Choroid plexus epithelial cell (primary cell): ENCODE results near the gene IQCH.

ENCODE experiments used
- DNase-seq: peaks from one replicate; pipeline ENCODE4 v3.0.0-alpha.2; 2010; ENCODE audit warnings: low read depth
- H3K4me3 ChIP-seq: 2 replicates; pipeline ENCODE4 v1.5.1; 2011; ENCODE audit warnings: low read depth, mild to moderate bottlenecking, control low read depth, low read length, moderate library complexity
- TF ChIP-seq, protein P1 (sequence below): conservative IDR thresholded peaks from 2 replicates; pipeline ENCODE4 v1.5.1; 2011; ENCODE audit warnings: low read depth, mild to moderate bottlenecking, control low read depth, inconsistent platforms, low read length, moderate library complexity

Gene IQCH

DNA sequence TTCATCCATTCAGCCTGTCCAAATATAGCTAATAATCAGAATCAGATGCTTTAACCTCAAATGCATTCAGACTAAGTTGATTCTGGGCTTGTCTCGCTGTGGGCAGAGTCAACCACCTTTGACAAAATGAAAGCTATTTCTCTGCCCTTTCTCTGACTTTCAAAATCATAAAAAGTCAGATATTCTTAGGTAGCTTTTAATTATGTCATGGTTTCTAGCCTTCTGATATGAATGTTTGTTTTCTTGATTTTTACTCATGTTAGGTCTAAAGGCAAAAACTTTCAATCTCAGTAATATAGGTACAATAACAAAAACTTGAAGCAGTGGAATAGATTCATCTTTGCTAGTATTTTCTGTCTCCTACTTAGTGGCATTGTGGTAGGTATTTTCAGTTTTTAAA is 241.0 kb downstream of the IQCH start:
- no peak overlapping the region for H3K4me3 ChIP-seq
- TF ChIP-seq, protein P1, sequence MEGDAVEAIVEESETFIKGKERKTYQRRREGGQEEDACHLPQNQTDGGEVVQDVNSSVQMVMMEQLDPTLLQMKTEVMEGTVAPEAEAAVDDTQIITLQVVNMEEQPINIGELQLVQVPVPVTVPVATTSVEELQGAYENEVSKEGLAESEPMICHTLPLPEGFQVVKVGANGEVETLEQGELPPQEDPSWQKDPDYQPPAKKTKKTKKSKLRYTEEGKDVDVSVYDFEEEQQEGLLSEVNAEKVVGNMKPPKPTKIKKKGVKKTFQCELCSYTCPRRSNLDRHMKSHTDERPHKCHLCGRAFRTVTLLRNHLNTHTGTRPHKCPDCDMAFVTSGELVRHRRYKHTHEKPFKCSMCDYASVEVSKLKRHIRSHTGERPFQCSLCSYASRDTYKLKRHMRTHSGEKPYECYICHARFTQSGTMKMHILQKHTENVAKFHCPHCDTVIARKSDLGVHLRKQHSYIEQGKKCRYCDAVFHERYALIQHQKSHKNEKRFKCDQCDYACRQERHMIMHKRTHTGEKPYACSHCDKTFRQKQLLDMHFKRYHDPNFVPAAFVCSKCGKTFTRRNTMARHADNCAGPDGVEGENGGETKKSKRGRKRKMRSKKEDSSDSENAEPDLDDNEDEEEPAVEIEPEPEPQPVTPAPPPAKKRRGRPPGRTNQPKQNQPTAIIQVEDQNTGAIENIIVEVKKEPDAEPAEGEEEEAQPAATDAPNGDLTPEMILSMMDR, result no peak
- DNase-seq, result no peak

DNA sequence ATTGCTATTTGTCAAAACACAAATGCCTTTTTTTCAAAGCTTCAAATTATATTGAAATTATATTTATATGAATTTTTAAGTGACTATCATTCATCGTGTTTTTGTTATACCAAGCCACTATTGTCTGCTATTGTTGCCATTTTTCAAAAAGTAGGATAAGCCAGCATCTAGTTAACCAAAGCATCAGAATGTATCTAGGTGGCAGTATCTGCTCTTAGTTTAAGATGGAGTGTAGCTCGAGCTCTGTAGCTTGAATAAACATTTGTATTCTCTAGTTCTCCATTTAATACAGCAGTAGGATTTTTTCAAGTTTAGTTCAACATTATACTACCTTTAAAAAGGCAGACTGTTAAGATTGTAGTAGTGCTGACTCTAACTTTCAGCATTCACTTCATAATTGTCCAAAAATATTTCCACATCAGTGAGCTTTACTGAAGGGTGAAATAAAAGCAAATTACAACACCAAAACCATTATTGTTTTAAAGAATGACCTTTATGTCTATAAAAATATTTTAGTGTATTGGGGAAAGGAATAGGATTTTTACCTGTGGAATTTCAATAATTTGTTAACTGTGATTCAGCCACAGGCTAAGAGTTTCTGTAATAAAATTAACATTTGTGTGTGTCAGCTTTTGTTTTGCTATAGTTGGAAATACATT is 246.7 kb downstream of the IQCH start:
- TF ChIP-seq, protein P1, result peak; percentile 58
- DNase-seq, result peak; percentile 73
- no peak overlapping the region for H3K4me3 ChIP-seq

DNA sequence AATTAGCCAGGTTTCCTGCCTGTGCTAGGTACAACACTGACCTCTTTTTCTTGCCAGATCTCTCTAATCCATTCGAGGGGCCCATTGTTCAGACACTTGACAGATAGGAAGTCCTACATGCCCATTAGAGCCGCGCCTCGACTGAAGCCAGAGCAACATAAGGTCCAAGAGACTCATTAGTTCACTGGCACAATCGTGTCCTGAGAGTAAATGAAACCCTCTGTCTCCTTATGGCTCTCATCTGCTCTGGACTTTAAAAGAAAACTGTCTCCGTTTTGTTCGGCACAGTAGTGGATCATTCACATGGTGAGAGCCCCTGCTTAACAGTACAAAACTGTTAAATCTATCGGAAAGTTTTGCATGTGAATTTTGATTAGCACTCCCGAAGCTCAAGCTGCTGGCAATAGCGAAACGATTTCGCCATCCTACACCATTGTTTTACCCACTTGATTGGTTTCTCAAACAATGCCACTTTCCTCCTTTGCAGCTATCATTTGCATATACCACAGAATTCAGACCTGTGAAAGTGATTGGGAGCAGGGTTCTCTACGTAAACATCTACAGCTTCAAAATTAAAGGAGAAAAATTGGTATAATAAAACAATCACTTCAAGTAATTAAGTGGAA is 247.4 kb downstream of the IQCH start:
- TF ChIP-seq, protein P1, result no peak
- DNase-seq, result no peak
- no peak overlapping the region for H3K4me3 ChIP-seq

DNA sequence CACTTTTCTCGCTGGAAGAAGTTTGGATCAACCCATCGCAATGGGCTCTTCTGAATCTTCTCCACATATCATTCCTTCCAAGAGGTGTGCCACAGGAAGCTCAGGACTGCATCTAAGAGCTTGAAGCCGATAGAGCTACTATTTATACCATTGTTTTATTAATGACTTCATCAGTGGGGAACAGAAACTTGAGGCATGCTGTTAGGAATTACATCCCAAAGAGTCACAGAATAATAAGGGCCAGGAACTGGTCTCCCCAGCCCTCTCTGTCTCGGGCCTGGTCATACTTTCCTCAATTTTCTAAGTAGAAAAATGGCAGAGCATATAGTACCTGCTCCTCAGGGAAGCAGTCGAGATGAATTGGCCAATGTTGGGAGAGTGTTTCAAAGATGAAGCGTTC is 249.5 kb downstream of the IQCH start:
- no peak for DNase-seq
- TF ChIP-seq, protein P1, result no peak
- no peak overlapping the region for H3K4me3 ChIP-seq

DNA sequence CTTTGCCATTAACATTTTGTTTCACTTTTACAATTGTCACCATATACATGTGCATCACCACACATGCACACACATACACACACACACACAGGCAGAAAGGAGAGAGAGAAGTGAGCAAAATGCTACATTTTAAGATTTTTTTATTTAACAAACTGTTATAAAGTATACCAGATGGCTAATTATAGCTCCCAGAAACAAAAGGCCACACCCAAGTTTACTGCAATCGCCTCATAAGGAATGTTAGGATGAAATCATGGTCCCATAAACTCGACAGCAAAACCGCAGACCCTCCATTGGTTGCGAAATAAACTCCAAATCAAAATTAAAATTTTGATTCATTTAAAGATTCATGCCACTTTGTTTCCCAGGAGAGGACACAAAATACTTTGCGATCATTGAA is 250.2 kb downstream of the IQCH start:
- H3K4me3 ChIP-seq, result no peak overlapping the region
- DNase-seq, result no peak
- TF ChIP-seq, protein P1, result no peak

DNA sequence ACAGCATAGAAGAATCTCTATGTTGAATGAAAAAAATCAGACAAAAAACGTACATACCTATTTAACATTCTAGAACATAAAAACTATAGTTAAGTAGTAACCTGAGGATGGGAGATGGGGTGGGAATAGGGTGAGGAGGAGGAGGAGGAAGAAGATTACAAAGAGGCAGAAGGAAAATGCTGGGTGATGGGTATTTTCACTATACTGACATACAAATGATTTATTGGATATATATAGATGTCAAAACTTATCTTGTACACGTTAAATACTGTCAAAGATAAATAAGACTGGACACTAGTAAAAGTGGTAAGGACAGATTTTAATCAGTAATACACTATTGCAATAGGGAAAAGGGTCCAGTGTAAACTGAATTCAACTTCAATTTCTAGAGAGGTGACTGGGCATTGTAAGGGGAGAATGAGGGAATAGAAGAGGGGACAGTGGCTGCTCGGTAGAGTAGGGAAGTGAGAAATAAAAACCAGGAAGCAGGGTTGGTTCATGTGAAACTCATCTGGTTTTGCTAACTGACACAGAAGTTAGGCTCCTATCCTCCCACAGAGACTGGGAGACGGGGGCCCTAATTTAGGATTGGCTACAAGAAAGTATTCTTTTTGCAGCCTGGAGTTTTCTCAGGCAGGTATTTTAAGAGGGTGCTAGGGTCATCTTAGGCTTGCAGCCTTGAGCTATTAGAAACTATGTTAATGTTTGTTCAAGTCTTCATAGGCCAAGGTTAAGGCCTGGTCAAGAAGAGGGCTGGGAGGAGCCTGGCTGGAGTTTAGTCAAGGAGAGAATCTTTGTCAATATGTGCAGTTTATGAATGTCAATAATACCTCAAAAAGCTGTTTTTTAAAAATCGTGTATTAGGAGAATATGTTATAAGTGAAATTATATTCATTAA is 251.3 kb downstream of the IQCH start:
- DNase-seq, result no peak
- H3K4me3 ChIP-seq, result no peak overlapping the region
- TF ChIP-seq, protein P1, result no peak
